UCSD-AML1 (cell line): ENCODE data around the gene CACNA1H.

Experiments used
- DNase-seq: peaks from one replicate; lab custom pipeline; 2025; ENCODE audit not compliant: unreplicated experiment; lab: John Stamatoyannopoulos, UW

The CACNA1H gene

GRCh38 chr16:1152651-1153259 is at the start of gene CACNA1H:
CACNA1H (plus strand) TSS chr16:1153106; CDS start chr16:1153738, 632 bp downstream.
- DNase-seq: no peak

- no peak for DNase-seq
Observed at GRCh38 chr16:1103636-1103980, 49.3 kb upstream of the CACNA1H start.

GRCh38 chr16:1105888-1106620 is 46.9 kb upstream of the CACNA1H start:
- peak; percentile 65 for DNase-seq

GRCh38 chr16:1106659-1107058 is 46.2 kb upstream of the CACNA1H start:
- DNase-seq: no peak

- DNase-seq: no peak
Observed at GRCh38 chr16:1107141-1107540, 45.8 kb upstream of the CACNA1H start.

DNA sequence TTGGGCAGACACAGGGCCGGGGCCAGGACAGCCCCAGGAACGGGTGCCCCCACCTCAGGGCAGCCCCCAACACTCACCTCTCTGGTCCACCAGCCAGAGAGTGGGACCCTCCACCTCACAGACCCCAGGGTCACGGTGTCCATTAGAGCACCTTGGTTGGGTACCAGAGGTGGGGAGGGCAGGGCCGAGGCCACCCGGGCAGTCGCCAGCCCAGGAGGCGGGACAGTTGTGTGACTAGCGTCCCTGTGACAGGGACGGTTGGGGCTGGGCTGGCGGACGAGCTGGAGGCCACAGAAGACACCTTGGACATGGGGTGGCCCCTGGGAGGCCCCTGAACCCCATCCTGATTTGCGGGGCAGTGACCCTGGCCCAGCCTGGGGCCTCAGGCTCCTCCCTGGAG is 45.2 kb upstream of the CACNA1H start:
- DNase-seq: no peak

GRCh38 chr16:1108299-1109252 is 44.3 kb upstream of the CACNA1H start:
- no peak for DNase-seq

DNA sequence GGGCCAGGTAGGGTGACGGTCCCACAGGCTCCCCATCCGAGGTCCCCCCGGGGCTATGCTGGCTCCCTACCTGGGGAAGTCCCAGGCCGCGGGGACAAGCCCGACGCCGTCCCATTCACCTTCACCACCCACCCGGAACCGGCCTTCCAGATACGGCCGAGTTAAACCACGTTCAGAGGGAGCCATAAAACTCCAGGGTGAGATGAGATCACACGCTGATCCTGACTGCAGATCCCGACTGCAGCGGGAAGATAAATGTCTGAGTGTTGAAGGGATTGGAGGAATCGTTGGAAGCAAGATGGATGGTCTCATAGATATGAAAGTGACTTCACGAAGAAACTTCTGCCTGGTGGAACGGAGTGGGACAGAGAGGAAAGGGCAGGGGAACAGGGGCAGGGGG is 43.3 kb upstream of the CACNA1H start:
- DNase-seq: no peak

DNA sequence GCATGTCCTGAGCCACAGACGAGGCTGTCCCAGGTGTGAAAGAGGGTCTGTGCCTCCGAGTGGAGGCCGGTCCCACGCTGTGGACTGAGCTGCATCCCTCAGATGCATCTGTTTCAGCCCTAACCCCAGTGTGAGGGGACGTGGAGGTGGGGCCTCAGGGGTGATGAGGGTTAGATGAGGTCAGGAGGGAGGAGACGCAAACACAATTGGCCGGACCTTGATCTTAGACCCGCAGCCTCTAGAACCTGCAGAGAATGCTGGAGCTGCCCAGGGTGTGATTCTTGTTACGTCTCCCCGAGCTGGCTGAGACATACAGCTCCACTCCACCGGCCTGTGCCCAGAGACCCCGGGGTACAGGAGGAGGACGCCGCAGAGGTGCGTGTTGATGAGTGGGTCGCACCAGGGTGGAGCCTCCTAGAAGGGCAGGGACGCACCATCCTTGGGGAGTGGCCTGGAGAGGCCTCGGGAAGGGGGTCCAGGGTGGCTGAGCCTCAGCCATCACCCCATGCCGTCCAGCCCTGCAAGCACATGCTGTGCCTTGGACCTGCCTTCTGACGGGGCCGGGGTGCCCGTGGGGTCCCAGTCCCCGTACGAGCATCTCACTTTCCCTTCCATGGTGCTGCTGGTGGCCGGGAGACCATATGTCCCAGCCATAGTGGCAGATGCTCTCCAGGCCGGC is 40.3 kb upstream of the CACNA1H start:
- DNase-seq: no peak

DNA sequence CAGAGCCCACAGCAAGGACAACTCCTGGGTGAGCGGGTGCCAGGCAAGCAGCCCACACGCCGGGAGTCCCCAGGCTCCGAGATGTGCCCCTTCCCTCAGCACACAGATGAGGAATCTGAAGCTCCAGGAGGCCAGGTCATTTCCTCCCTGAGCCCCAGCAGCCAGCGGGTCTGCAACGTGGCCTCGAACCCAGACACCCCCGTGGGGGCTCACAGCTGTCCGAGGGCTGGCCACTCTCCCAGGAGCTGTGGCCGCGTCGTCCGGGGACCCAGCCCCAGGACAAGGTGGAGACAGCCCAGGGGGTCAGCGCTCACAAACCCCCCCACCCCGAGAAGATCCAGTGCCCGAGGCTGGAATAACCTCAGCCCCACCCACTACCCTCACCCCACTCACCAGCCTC is 39.4 kb upstream of the CACNA1H start:
- DNase-seq: no peak

DNA sequence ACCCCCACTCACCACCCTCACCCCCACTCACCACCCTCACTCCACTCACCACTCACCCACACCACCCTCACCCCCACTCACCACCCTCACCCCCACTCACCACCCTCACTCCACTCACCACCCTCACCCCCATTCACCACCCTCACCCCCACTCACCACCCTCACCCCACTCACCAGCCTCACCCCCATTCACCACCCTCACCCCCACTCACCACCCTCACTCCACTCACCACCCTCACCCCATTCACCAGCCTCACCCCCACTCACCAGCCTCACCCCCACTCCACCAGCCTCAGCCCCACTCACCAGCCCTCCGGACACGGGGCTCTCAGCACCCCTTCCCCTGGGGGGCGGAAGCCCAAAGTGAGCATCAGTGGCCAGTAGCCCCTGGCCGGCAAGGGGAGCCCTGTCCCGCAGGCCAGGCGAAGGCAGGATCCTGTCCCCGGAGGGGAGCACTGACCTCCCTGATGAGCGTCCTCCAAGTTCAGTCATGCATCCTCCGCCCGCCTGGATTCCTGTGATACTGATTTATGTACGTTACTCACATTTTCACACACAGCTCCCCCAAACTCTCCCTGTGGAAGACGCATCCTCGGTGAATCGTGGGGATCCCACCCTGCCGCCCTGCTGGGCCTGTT is 38.9 kb upstream of the CACNA1H start:
- DNase-seq: no peak

GRCh38 chr16:1116693-1117077 is 36.2 kb upstream of the CACNA1H start:
- DNase-seq: no peak

GRCh38 chr16:1117176-1117900 is 35.6 kb upstream of the CACNA1H start:
- no peak for DNase-seq

DNA sequence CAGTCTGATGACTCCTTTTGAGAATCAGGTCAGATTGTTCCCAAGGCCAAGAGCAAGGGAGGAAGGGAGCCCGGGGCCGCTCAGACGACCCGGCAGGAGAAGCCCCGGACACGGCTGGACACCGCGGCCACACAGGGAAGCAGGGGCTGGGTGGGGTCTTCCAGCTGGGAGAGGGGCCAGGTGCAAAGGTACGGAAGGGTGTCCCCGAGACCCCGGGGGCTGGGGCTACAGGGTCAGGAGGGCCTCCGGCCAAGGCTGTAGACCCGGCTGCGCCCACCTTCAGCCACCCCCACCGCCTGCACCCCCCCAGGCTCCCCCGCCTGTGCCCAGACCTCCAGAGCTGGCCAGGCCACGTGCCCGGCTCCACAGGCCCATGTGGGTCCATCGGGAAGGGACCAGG is 35.0 kb upstream of the CACNA1H start:
- DNase-seq: no peak

- DNase-seq: no peak
Observed at GRCh38 chr16:1119129-1119528, 33.8 kb upstream of the CACNA1H start.

DNA sequence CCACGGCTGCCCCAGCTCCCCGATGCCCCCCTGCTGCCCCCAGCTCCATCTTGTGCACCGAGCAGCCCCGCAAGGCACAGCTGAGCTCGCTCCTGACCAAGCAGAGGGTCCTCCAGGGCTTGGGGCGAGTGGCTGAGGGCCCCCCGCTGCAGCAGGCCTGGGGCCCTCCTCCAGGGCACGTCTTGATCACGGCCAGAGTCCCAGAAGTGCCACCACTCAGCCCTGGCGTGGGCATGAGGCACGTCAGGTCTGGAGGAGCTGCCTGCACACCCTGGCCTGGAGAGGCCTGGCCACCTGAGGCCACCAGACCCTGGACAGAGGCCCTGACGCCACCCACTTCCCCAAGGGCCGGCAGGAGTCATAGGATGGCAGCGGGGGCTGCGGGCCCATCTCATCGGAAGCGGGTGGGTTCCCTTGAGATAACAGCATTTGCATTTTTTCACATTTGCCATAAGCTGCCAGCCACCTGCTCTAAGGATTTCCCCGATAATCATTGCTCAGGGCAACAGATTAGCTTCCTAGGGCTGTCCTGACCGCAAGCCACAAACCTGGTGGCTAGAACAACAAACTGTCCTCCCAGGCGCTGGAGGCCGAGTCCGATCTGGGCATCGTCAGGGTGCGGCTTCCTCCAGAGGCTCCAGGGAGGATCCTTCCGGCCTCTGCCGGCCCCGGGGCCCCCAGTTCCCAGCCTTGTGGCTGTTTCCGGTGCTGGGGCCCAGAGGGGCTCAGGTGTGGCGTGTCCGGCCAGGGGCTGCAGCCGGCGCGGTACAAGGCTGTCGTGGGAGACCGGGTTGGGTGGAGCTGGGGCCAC is 32.9 kb upstream of the CACNA1H start:
- DNase-seq: no peak

- no peak for DNase-seq
Observed at GRCh38 chr16:1120577-1120941, 32.3 kb upstream of the CACNA1H start.

GRCh38 chr16:1121009-1121408 is 31.9 kb upstream of the CACNA1H start:
- DNase-seq: no peak

- no peak for DNase-seq
Observed at GRCh38 chr16:1121601-1122397, 31.1 kb upstream of the CACNA1H start.
